ENCODE results near the gene PEDS1.
"Not testable (repeated sequence)": the region's sequence is repeated elsewhere in the genome, so short reads cannot be mapped to it uniquely, and the experiment has no call there.

The PEDS1 gene

GRCh38 chr20:50149481-50150254, 3.9 kb downstream of the PEDS1 start:
- ATAC-seq (no peak), DNase-seq (ENCODE audit: low spot score in 2 of 2) (no peak)
- Mint-ChIP-seq H3K9me3 (no peaks in the 10 kb centered on the region), H3K36me3 (peaks cover 49% of the 10 kb centered on the region), H3K27ac (peak overlapping the region; percentile 98), H3K4me3 (no peak overlapping the region), H3K4me1 (peaks cover 80% of the 10 kb centered on the region)

GRCh38 chr20:50146732-50147662, 6.5 kb downstream of the PEDS1 start:
- Mint-ChIP-seq H3K36me3 (peaks cover 62% of the 10 kb centered on the region), H3K27ac (peak overlapping the region; percentile 98), H3K4me3 (peak overlapping the region; percentile 79), H3K4me1 (peaks cover 75% of the 10 kb centered on the region), H3K9me3 (no peaks in the 10 kb centered on the region)
- DNase-seq (ENCODE audit: low spot score in 2 of 2) (peak; percentile 44 to 83), ATAC-seq (peak; percentile 98)

- H3K4me1 Mint-ChIP-seq, result peaks cover 72% of the 10 kb centered on the region
- ATAC-seq (no peak), DNase-seq (ENCODE audit: low spot score in 2 of 2) (no peak)
- H3K27ac Mint-ChIP-seq, result peak overlapping the region; percentile 98
- peaks cover 66% of the 10 kb centered on the region for H3K36me3 Mint-ChIP-seq
- H3K4me3 Mint-ChIP-seq, result peak overlapping the region; percentile 79
- H3K9me3 Mint-ChIP-seq, result no peaks in the 10 kb centered on the region
Measured at GRCh38 chr20:50146214-50146613, 7.3 kb downstream of the PEDS1 start.

GRCh38 chr20:50145566-50145965, 8.0 kb downstream of the PEDS1 start:
- no peak for DNase-seq (ENCODE audit: low spot score in 2 of 2)
- no peaks in the 10 kb centered on the region for H3K9me3 Mint-ChIP-seq
- peak overlapping the region; percentile 98 for H3K27ac Mint-ChIP-seq
- peaks cover 68% of the 10 kb centered on the region for H3K4me1 Mint-ChIP-seq
- peaks cover 68% of the 10 kb centered on the region for H3K36me3 Mint-ChIP-seq
- H3K4me3 Mint-ChIP-seq, result no peak overlapping the region
- ATAC-seq, result no peak

GRCh38 chr20:50144362-50144761, 9.2 kb downstream of the PEDS1 start:
- peaks cover 67% of the 10 kb centered on the region for H3K4me1 Mint-ChIP-seq
- peak overlapping the region; percentile 20 for H3K27ac Mint-ChIP-seq
- DNase-seq (ENCODE audit: low spot score in 2 of 2) (no peak), ATAC-seq (no peak)
- peaks cover 73% of the 10 kb centered on the region for H3K36me3 Mint-ChIP-seq
- no peaks in the 10 kb centered on the region for H3K9me3 Mint-ChIP-seq
- H3K4me3 Mint-ChIP-seq, result no peak overlapping the region

- ATAC-seq, result no peak
Measured at GRCh38 chr20:50142812-50143211, 10.7 kb downstream of the PEDS1 start.

GRCh38 chr20:50141811-50142561, 11.5 kb downstream of the PEDS1 start:
- Mint-ChIP-seq H3K36me3 (peaks cover 66% of the 10 kb centered on the region), H3K4me1 (peaks cover 59% of the 10 kb centered on the region), H3K27ac (peak overlapping the region; percentile 89), H3K9me3 (no peaks in the 10 kb centered on the region), H3K4me3 (no peak overlapping the region)
- DNase-seq (ENCODE audit: low spot score in 2 of 2) (no peak), ATAC-seq (no peak)

More at GRCh38 chr20:50142812-50143211, 10.7 kb downstream of the PEDS1 start:
- Mint-ChIP-seq H3K27ac (peak overlapping the region; percentile 89), H3K4me1 (peaks cover 59% of the 10 kb centered on the region), H3K9me3 (no peaks in the 10 kb centered on the region), H3K36me3 (peaks cover 66% of the 10 kb centered on the region), H3K4me3 (no peak overlapping the region)
- no peak for DNase-seq (ENCODE audit: low spot score in 2 of 2)

- Mint-ChIP-seq H3K4me1 (peaks cover 53% of the 10 kb centered on the region), H3K36me3 (peaks cover 65% of the 10 kb centered on the region), H3K4me3 (no peak overlapping the region), H3K27ac (peak overlapping the region; percentile 89), H3K9me3 (no peaks in the 10 kb centered on the region)
- DNase-seq (ENCODE audit: low spot score in 2 of 2) (no peak), ATAC-seq (no peak)
Measured at GRCh38 chr20:50141018-50141675, 12.4 kb downstream of the PEDS1 start.

GRCh38 chr20:50140339-50140859, 13.1 kb downstream of the PEDS1 start:
- Mint-ChIP-seq H3K4me1 (peaks cover 49% of the 10 kb centered on the region), H3K27ac (peak overlapping the region; percentile 89)
- ATAC-seq, result no peak

GRCh38 chr20:50138479-50139393, 14.8 kb downstream of the PEDS1 start:
- Mint-ChIP-seq H3K4me1 (peaks cover 49% of the 10 kb centered on the region), H3K9me3 (no peaks in the 10 kb centered on the region), H3K4me3 (no peak overlapping the region), H3K36me3 (peaks cover 81% of the 10 kb centered on the region), H3K27ac (peak overlapping the region; percentile 89)
- no peak for ATAC-seq
- DNase-seq (ENCODE audit: low spot score in 2 of 2), result no peak

More at GRCh38 chr20:50140339-50140859, 13.1 kb downstream of the PEDS1 start:
- peaks cover 72% of the 10 kb centered on the region for H3K36me3 Mint-ChIP-seq
- H3K9me3 Mint-ChIP-seq, result no peaks in the 10 kb centered on the region
- no peak for DNase-seq (ENCODE audit: low spot score in 2 of 2)
- H3K4me3 Mint-ChIP-seq, result no peak overlapping the region

- H3K4me3 Mint-ChIP-seq, result no peak overlapping the region
- H3K27ac Mint-ChIP-seq, result peak overlapping the region; percentile 69
- DNase-seq (ENCODE audit: low spot score in 2 of 2) (no peak), ATAC-seq (no peak)
- H3K4me1 Mint-ChIP-seq, result peaks cover 46% of the 10 kb centered on the region
- peaks cover 76% of the 10 kb centered on the region for H3K36me3 Mint-ChIP-seq
- no peaks in the 10 kb centered on the region for H3K9me3 Mint-ChIP-seq
Measured at GRCh38 chr20:50138120-50138478, 15.4 kb downstream of the PEDS1 start.

GRCh38 chr20:50137702-50138101, 15.8 kb downstream of the PEDS1 start:
- Mint-ChIP-seq H3K36me3 (peaks cover 72% of the 10 kb centered on the region), H3K27ac (peak overlapping the region; percentile 69), H3K4me1 (peaks cover 42% of the 10 kb centered on the region)
- DNase-seq (ENCODE audit: low spot score in 2 of 2); ATAC-seq; H3K4me3 Mint-ChIP-seq; H3K9me3 Mint-ChIP-seq: not testable (repeated sequence)

- H3K36me3 Mint-ChIP-seq, result peaks cover 73% of the 10 kb centered on the region
- H3K9me3 Mint-ChIP-seq, result no peaks in the 10 kb centered on the region
- DNase-seq (ENCODE audit: low spot score in 2 of 2), result no peak
Measured at GRCh38 chr20:50136822-50137599, 16.5 kb downstream of the PEDS1 start.

More at GRCh38 chr20:50136822-50137599, 16.5 kb downstream of the PEDS1 start:
- Mint-ChIP-seq H3K4me1 (peaks cover 41% of the 10 kb centered on the region), H3K27ac (peak overlapping the region; percentile 69), H3K4me3 (no peak overlapping the region)
- ATAC-seq, result peak; percentile 85
